GM18507 (cell line): ENCODE measurements around the gene HOXD9.

Experiments
- DNase-seq: peaks from one replicate; pipeline ENCODE4 v3.0.0; 2011; ENCODE audit warnings: low read depth; ENCODE audit not compliant: insufficient read length; ENCODE audit errors: extremely low spot score
- FAIRE-seq: peaks from 2 replicates; lab custom pipeline; 2011; peaks lifted over from hg19 to GRCh38; lab: Jason Lieb, UNC

Gene HOXD9

GRCh38 chr2:176172895-176173566 is 50.5 kb downstream of the HOXD9 start:
- no peak for FAIRE-seq
- DNase-seq: no peak

DNA sequence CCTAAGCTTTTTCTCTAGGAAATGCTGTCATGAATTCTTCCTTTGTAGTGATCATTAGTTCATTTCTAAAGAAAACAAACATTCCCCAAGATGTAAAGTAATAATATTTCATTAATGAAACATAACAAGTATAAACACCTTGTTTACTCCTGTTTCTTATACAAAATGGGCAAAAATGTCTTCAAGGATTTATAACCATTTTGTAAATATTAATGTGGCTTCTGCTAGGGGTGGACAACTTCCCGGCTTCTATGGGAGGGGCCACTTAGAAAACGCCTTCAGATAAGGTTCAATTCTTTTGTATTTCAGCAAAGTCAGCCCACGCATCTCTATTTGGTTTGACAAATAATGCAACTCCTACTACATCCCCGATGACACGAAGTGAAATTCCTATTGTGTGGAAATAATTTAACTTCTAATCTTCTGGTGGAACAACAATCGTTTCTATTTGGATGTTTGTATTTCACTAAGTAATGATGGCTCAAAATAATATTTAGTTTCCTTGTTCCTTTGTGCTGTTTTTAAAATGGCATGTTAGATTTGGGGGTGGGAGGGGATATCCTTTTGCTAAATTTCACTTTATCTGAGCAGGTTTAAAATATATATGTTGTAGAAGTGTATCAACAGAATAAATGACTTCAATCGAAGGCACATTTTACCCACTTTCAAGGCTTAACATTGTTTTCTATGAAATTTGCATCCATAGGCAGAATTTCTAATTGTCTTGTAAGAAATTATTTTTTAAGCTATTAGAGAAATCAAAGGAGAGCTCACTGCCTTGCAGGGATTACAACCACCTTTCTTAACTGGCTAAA is 51.3 kb downstream of the HOXD9 start:
- no peak for FAIRE-seq

DNA sequence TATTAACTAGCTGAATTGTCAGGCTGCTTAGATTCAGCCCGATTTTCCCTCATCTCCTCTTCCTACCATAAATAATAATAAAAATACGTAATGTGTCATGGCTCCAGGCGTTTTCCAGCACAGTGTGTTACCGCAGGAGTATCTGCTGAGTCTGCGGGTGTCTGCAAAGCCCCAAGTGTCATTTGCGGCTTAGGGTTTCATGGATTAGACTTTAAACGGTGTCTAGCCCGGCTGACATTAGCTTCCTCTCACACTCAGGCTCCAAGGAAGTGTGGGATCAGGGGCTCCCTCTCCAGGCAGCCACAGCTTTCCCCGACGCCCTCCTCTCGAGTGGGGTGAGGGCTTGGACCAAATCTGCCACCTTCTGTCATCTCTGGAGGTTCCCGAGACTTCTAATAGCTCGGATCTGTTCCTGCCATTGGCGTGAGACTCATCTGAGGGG is 51.9 kb downstream of the HOXD9 start:
- DNase-seq (no peak), FAIRE-seq (no peak)

More for the DNA sequence above, 51.3 kb downstream of the HOXD9 start:
- DNase-seq: no peak
